ENCODE data around the gene FRK.
"Not testable (repeated sequence)": the region's sequence is repeated elsewhere in the genome, so short reads cannot be mapped to it uniquely, and the experiment has no call there.

Gene FRK

DNA sequence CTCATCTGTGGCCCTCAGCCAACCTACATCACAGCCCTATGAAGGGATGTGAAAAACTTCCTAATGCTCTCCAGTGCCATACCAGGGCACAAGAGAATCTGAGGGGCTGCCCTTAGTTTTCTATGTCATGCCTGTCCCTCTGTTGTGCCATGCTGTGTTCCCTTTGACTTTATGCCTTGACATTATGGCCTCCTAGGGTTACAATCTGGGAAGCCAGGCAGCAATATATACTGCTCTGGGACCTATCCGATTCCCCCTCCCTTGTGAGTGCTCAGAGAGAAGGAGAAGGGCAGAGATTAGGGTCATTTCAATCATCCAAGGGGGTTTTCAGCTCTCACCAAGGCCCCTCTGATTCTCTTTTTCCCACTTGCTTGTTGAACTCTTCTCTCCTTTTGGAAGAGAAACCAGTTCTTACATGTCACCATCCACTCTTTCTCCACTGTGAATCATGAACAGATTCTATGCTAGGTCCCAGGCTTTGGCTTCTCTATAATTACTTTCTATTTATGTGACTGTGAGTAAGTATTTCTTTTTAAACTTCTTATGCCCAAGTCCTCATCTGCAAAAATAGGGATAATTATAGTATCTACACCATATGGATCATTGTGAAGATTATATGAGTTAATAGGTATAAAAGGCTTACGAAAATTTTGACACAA is 14.2 kb upstream of the FRK start:
- FAIRE-seq (no peak), DNase-seq (ENCODE audit: low spot score) (no peak)

GRCh38 chr6:116073765-116074440 is 13.2 kb upstream of the FRK start:
- FAIRE-seq (no peak), DNase-seq (ENCODE audit: low spot score) (peak; percentile 16)

DNA sequence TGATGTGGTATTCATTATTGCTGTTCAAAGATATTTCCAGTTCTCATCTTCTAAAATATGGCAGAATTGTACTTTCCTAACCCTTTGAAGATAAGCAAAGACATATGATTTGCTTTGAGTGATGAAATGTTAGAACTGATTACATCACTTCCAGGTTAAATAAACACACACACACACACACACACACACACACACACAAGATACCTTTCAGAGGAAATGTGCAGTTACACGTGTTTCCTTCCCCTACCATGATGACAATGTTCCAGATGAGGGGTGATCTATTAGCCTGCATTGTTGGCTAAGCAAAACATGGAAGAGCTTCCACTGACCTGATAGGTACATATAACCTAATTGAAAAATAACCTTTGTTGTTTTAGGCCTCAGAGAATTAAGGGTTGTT is 11.7 kb upstream of the FRK start:
- no peak for DNase-seq (ENCODE audit: low spot score)
- FAIRE-seq = no peak

DNA sequence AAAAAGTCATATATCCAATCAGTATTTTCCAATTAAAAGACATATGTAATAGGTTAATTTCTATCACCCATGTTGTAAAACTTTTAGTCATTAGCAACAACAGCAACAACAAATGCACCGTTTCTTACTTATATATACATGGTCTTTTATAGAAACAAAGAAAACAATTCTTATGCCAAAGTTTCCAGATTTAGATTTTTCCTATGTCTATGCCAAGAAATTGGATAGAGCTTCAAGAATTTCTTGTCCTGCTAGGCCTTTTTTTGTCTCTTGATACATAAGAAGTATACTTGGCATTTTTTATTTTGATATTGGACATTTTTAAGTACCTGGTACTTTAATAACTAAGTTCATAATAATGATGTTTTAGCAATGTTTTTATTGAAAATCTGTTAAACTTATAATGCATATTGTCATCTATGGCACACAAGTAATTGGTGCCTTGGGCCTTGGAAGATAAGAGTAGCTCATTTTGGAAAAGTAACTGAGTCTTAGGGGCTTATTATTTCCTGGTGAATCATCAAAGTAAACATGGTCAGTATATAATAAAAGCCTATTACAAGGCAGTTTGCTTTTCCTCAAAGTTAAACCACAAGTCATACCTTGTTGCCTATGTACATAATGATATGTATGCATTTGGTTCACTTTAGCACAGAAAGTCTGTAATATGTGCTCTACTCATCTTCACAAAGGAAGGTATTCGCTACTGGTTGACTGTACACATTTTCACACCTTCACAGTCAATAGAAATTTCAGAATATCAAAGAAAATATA is 10.1 kb upstream of the FRK start:
- DNase-seq (ENCODE audit: low spot score) (no peak), FAIRE-seq (no peak)

GRCh38 chr6:116070101-116070500 is 9.4 kb upstream of the FRK start:
- FAIRE-seq = no peak

GRCh38 chr6:116066789-116067188 is 6.1 kb upstream of the FRK start:
- DNase-seq (ENCODE audit: low spot score) (no peak), FAIRE-seq (no peak)

More at GRCh38 chr6:116070101-116070500, 9.4 kb upstream of the FRK start:
- no peak for DNase-seq (ENCODE audit: low spot score)

GRCh38 chr6:116064666-116065065 is 4.0 kb upstream of the FRK start:
- DNase-seq (ENCODE audit: low spot score) = no peak
- FAIRE-seq = no peak

- no peak for FAIRE-seq
- DNase-seq (ENCODE audit: low spot score) = no peak
Measured at GRCh38 chr6:116062496-116062895, 1.8 kb upstream of the FRK start.

DNA sequence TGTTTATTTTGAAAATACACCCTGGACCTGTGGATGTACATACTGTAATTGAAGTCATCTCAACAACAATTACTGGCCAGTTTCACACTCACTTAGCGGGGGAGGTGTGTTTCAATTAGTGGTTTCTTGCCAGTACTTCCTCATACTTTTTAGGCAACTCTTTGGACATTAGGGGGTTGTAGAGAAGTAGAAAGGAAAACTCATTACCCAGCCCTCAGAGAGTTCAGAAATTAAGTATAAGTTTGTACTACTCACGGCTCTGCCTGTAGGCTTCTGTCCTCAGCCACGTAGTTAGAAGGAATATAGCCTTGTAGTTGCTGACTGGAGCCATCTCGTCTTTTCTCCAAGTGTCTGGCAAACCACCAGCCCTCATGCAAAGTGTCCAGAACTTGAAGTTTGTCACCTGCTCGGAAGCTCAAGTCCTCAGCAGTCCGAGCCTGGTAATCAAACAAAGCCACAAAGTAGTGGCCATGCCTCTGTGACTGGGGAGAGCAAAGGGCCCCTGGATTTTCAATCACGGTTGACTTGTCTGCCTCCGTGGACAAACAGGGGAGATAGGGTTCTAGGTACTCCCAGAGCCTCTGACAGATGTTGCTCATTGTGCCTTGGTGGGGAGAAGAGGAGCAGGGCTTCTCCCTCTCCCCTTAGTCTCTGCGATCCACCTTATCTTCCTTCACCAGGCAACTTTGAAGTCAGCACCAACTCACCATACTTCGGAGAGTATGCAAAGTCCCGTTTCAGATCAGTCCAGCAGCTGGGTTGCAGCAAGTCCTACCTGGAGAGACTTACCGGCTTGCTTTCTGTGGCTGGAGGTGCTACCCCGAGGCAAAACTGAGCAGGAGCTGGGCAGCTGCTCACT is 749 bp downstream of the FRK start:
- DNase-seq (ENCODE audit: low spot score) = peak; percentile 3
- FAIRE-seq = no peak

- FAIRE-seq (no peak), DNase-seq (ENCODE audit: low spot score) (no peak)
Measured at GRCh38 chr6:116057766-116058165, 2.9 kb downstream of the FRK start.

DNA sequence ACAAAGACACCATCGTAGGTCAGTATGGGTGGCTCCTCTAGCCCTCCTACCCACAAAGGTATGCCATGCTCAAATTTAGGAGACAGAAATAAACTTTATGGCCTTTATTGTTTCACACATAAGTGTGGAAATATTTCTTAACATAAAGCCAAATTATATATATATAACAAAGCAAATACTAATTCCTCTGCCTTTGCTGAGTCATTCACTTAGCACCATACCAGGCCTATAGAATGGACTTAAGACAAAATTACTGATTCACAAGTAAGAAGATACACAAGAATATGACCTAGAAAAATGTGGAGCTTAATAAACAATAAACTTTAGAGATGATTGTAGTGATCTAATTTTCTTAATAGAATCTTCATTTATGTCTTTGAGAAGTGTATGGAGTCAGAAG is 5.2 kb downstream of the FRK start:
- FAIRE-seq = no peak

DNA sequence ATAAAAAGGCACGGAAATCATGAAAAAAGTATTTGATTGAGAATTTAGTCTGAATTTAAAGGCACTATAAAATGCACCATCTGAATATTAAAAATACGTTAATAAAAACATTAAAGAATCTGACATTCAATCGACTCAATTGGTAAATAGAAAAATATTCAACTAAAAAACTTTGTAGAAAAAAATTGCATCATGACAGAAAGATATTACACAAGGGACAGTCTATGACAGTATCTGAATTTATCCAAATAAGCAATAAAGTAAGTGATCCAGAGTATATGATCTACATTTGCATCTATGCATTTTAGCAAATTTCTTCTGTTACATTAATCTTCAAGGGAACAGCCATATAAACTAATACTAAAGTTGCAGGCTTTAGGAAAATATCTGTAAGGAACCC is 9.4 kb downstream of the FRK start:
- FAIRE-seq (no peak), DNase-seq (ENCODE audit: low spot score) (no peak)

More for the DNA sequence above, 5.2 kb downstream of the FRK start:
- DNase-seq (ENCODE audit: low spot score) = no peak

DNA sequence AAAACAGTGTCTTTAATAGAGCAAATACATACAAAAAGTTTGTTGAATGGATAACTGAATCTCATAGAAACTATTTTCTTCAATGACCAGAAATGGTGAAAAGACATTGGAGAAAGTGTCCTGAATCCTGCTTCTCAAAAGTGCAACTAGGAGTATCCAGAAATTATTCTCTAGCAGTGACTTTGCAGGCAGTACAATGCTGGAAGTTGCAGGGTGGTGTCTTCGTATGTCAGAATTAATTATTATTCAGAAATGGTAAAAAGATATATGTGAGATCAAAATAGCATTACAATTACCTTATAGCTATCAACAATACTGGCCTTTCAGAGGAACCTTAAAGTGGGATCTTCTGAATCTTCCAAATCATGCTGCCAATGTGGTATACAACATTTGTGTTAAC is 10.0 kb downstream of the FRK start:
- DNase-seq (ENCODE audit: low spot score) (no peak), FAIRE-seq (no peak)

- FAIRE-seq (no peak), DNase-seq (ENCODE audit: low spot score) (no peak)
Measured at GRCh38 chr6:116049321-116049720, 11.4 kb downstream of the FRK start.

GRCh38 chr6:116047173-116047933 is 13.3 kb downstream of the FRK start:
- FAIRE-seq = no peak
- DNase-seq (ENCODE audit: low spot score) = no peak

GRCh38 chr6:116046737-116047136 is 14.0 kb downstream of the FRK start:
- DNase-seq (ENCODE audit: low spot score) (no peak), FAIRE-seq (no peak)

- FAIRE-seq; DNase-seq (ENCODE audit: low spot score): not testable (repeated sequence)
Measured at GRCh38 chr6:116046272-116046671, 14.4 kb downstream of the FRK start.

DNA sequence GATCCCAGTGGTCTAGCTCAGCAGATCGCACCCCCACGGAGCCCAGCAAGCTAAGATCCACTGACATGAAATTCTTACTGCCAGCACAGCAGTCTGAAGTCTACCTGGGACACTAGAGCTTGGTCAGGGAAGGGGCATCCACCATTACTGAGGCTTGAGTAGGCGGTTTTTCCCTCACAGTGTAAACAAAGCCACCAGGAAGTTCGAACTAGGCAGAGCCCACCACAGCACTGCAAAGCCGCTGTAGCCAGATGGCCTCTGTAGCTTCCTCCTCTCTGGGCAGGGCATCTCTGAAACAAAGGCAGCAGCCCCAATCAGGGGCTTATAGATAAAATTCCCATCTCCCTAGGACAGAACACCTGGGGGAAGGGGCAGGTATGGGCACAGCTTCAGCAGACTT is 18.8 kb downstream of the FRK start:
- FAIRE-seq (no peak), DNase-seq (ENCODE audit: low spot score) (no peak)

- FAIRE-seq = no peak
Measured at GRCh38 chr6:116040993-116041392, 19.7 kb downstream of the FRK start.

DNA sequence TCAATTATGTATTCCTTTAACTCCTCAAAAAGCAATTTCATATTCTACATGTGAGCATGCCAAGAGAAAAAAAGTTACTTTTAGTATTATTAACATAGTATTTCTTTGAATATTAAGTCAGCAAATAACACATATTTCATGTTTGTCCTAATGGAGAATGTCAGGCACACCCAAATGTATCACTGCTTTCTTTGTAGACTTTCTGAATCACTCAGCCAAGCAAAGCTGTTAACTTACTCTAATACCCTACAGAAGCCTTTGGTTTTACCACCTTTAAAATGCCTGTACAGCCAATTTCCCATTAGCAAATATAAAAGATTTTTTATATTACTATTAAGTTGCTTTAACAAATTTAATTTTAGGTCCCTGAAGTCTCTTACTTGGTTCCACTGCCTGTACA is 23.8 kb downstream of the FRK start:
- DNase-seq (ENCODE audit: low spot score) (no peak), FAIRE-seq (no peak)

More at GRCh38 chr6:116040993-116041392, 19.7 kb downstream of the FRK start:
- DNase-seq (ENCODE audit: low spot score) = no peak

All from urothelium cell line (cell line).